Renal cortex interstitium (tissue), 11 donors: ENCODE measurements around the gene UGT1A5. TPM values are rescaled to one million over a fixed set of nuclear protein-coding genes. Genes with fewer than 3 reads are reported as not detected.

Experiments
- DNase-seq, 11 donors: peaks; one replicate each; pipeline ENCODE4 v3.0.0-alpha.2; 2013; ENCODE audit warnings: low read depth in 9 of 11, low spot score in 4 of 11; ENCODE audit errors: extremely low read depth in 1 of 11
- polyA plus RNA-seq, 3 donors: library from polyadenylated mRNA; unstranded; fragments of 120-200 nt; gene quantifications; one replicate each; pipeline ENCODE4 v1.2.1, GENCODE V29; 2013; ENCODE audit not compliant: insufficient read length in 3 of 3

Gene UGT1A5
- polyA plus RNA-seq, 3 donors: not detected

DNA sequence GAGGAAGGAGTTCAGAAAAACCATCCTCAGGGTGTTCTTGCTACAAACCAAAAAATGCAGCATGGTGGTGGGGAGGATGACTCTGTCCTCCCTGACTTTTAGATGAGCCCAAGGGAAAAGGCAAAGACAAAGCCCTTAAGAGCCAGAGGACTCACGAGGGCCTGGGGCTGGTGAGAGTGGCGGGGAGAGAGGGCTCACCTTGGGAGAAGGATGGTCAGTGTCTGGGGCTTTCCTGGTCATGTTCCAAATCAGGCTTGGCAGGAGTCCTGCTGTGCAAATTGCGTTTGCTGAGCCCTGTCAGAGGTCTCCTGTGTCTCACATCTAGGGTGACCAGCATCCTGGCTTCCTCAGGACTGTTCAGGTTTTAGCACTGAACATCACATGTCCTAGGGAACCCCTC lies 52.1 kb downstream of the UGT1A5 start:
- no peak for DNase-seq

GRCh38 chr2:233766416-233766815 lies 53.7 kb downstream of the UGT1A5 start:
- no peak for DNase-seq

GRCh38 chr2:233768076-233768475 lies 55.4 kb downstream of the UGT1A5 start:
- DNase-seq: no peak

DNA sequence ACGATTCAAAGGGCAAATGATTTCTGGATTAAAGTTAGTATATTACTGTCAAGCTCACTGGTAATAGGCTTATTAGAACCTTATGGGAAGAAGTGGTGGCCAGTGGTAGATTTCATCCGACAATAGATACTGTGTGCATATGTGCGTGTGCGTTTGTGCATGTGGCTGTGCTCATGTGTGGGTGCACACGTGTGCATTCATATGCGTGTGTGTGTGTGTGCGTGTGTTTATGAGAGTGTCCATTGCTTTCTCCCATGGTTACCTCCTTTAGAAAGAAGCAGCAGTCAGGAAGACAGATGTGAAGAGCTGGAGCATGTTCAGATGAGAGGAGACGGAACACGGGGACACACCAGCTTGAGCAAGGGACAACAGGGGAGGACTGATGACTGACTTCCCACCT lies 56.6 kb downstream of the UGT1A5 start:
- DNase-seq: no peak

GRCh38 chr2:233772153-233772552 lies 59.4 kb downstream of the UGT1A5 start:
- no peak for DNase-seq

GRCh38 chr2:233772583-233772982 lies 59.9 kb downstream of the UGT1A5 start:
- DNase-seq: no peak

DNA sequence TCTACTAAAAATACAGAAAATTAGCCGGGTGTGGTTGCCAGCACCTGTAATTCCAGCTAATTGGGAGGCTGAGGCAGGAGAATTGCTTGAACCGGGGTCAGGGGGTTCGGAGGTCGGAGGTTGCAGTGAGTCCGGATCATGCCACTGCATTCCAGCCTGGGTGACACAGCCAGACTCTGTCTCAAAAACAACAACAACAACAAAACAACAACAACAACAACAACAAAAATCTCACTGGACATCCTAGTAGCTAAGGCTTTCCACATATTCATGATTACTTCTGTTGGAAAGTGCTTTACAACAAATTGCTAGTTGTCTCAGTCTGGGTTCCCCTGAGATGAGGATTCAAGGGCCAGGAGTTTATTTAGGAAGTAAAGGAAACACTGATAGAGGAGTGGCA lies 61.1 kb downstream of the UGT1A5 start:
- no peak for DNase-seq

DNA sequence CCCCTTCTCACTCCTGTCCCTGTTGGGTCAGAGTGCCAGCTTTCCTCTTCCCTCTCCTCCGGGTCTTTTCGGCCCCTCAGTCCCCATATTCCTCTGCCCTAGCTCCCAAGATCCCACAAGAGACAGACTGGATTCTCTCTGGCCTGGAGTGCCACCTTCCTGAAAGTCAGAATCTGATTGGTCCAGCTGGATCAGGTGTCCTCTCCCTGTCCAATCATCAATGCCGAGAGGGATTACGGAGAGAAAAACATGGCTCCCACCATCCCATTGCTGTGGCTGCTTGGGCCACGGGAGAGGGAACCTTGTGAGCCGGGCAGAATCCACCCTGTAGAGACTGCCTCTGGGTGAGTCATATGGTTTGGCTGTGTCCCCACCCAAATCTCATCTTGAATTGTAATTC lies 62.7 kb downstream of the UGT1A5 start:
- no peak for DNase-seq

DNA sequence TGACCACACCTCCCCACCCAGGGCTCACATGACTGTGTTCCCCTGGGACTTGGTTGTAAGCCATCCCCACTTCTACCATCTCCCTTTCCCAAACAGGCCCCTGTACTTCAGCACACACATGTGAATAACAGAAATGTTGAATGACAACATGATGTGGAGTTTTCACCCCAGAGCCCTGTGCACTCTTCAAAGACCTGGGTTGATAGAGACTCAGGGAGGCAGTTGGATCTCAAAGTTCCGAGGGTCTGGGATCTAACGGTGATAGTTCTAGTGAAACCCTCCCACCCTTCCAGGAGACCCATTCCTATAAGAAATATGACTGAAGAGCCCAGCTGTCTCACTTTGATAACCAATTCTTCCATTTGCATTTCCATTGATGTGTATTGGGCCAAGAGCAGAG lies 65.3 kb downstream of the UGT1A5 start, which contains the start of gene MROH2A:
Gene MROH2A, plus strand, starts transcription at position 301 of the 400 bp plus-strand sequence. CDS start 1,029 bp downstream, outside the sequence.
- DNase-seq: no peak

GRCh38 chr2:233779722-233780121 lies 67.0 kb downstream of the UGT1A5 start:
- no peak for DNase-seq

- DNase-seq: no peak
Observed at GRCh38 chr2:233780771-233781170, 68.1 kb downstream of the UGT1A5 start.

- no peak for DNase-seq
Observed at GRCh38 chr2:233789554-233789953, 76.8 kb downstream of the UGT1A5 start.

- DNase-seq: no peak
Observed at GRCh38 chr2:233791151-233791882, 78.6 kb downstream of the UGT1A5 start.

GRCh38 chr2:233791883-233792329 lies 79.2 kb downstream of the UGT1A5 start:
- DNase-seq: no peak

DNA sequence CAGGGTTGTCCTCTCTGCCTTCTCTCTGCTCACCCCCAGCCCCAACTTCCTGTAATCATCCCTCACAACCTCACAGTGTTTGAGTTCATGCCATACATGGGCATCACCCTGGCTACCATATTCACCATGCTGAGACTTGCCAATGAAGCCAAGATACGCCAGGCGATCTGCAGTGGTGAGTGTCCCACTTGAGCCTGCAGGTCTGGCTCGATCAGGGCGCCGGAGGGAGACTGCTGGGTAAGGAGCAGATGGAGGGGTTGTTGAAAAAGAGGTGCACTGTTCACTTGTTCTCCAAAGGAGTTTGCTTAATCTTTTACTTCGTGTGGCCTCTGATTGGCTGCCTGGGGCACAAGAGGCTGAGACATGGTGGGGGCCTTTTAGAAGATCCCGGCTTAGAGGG lies 80.0 kb downstream of the UGT1A5 start:
- DNase-seq: no peak

DNA sequence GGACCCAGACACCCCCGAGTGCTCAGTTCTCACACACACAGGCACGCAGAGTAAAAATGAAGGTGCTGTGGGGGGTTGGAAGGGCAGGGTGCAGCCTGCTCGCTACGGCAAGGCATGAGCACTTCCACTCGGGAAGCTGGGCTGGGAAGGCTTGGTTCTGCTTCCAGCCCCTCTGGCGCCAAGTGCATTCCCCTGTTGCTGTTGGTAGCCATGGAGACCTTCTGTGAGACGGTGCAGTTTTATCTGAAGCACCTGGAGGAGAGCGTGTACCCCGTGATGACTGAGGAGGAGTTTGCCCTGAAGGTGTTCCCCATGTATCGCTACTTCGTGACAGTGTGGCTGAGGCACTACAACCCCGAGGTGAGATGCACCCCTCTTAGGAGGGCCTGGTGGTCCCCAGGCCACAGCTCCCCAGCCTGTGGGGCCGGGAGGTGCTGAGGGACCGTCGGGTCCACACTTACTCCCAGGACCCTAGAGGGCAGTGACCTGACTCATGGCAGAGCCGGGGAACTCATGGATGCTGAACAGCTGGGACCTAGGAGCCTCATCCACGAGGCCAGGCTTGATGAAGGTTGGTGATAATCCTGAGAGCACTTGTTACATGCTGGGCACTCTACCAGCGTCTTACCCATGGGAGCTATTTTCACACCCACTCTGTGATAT lies 80.9 kb downstream of the UGT1A5 start:
- no peak for DNase-seq

DNA sequence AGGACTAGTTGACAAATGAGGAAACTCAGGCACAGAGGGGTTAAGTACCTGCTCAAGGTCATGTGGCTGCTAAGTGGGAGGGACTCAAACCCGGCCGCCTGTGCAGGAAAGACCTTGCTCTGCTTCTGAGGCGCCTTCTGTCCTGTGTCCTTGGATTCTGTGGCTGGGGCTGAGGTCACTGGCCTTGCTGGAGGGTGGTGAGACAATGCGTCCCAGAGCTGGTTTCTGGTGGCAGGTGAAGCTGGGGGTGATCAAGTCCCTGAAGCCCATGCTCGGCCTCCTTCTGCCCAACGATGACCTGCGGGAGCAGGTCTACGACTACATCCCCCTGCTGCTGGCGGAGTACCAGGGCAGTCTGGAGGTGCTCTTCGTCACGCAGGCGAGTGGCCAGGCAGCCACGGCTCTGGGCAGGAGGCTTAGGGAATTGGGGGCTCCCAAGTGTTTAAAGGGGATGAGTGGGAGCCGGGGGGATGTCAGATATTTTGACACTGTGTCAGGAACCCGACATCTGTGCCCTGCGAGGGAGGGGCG lies 81.5 kb downstream of the UGT1A5 start:
- no peak for DNase-seq

GRCh38 chr2:233795735-233796171 lies 83.0 kb downstream of the UGT1A5 start:
- DNase-seq: no peak

DNA sequence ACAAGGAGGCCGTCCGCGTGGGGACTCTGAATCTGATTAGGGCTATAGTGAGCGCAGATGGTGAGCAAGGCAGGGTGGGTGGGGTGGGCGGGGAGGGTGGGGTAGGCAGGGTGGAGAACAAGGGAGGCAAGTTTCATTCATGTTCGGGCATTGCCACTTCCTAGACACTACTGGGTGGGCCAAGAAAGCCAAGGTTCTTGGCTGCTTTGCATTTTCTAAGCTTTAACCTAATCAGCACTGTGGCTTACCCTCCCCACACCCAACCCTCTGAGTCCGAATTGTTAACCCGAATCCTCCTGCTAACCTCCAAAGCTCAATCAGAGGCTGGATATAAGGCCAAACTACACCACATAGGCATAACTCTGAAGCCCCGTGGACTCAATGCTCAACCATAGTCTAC lies 83.5 kb downstream of the UGT1A5 start:
- no peak for DNase-seq

DNA sequence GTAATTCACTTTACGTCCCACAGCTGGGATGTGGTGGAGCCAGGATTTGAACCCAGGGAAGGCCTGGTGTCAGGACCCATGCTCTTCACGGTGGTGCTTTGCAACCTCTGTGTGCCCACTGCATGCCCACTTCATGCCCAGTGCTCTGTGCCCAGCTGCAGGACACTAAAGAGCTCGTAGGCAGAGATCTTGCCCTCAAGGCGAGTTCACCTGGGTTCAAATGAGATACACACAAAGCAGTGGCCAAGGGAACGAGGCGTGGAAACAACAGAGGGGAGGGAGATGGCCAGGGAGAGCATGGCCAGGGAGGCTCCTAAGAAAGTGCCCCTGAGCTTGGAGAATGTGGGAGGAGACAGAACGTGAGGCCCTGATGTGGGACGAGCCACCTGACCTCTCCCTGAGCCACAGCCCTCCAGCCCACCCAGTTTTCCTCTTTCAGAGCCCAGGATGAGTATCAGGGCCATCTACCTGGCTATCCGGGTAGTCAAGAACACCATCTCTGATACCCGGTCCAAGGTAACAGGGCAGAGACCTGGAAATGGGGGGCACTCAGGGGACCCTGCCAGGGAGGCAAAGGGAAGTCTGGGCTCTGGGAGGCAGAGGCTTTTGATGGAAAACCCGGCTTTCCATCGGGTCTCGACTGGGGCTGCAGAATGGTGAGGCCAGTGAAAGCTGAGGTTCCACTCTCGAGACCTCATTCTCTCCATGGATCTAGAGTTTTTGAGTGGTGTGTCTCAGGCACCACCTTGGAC lies 85.8 kb downstream of the UGT1A5 start:
- DNase-seq: no peak
